Type B pancreatic cell (in vitro differentiated cells): ENCODE data around the gene CDK12. TPM values are rescaled to one million over a fixed set of nuclear protein-coding genes. Genes with fewer than 3 reads are reported as not detected.
"Not testable (repeated sequence)": the region's sequence is repeated elsewhere in the genome, so short reads cannot be mapped to it uniquely, and the experiment has no call there.

ENCODE experiments used
- DNase-seq: peaks from one replicate; pipeline ENCODE4 v3.0.0; 2021; ENCODE audit warnings: mixed read lengths; ENCODE audit not compliant: unreplicated experiment; ENCODE audit errors: extremely low spot score
- H3K27ac Mint-ChIP-seq: 2 replicates; pipeline ENCODE4 v1.8.0; 2021; ENCODE audit warnings: mild to moderate bottlenecking, mixed read lengths
- H3K27me3 Mint-ChIP-seq: 2 replicates; pipeline ENCODE4 v1.8.0; 2021; ENCODE audit warnings: mixed read lengths
- H3K36me3 Mint-ChIP-seq: 2 replicates; pipeline ENCODE4 v1.8.0; 2021; ENCODE audit warnings: mixed read lengths
- H3K4me1 Mint-ChIP-seq: one replicate; pipeline ENCODE4 v1.8.0; 2021; ENCODE audit warnings: mixed read lengths; ENCODE audit not compliant: unreplicated experiment
- H3K4me3 Mint-ChIP-seq: 2 replicates; pipeline ENCODE4 v1.8.0; 2021; ENCODE audit warnings: mild to moderate bottlenecking, mixed read lengths
- H3K9me3 Mint-ChIP-seq: 2 replicates; pipeline ENCODE4 v1.8.0; 2021; ENCODE audit warnings: mixed read lengths
- CTCF ChIP-seq: fragments of 200-600 bp; sonication (generic); conservative IDR thresholded peaks from 2 replicates; pipeline ENCODE4 v1.5.0; 2021; ENCODE audit warnings: antibody characterized with exemption, mild to moderate bottlenecking
- total RNA-seq: library from RNA; stranded (reverse); gene quantifications from 2 replicates; pipeline ENCODE4 v1.2.1, GENCODE V29; 2021; ENCODE audit warnings: low replicate concordance

The CDK12 gene
- total RNA-seq, 1 donor from 2014 or later, result 64.5 TPM

DNA sequence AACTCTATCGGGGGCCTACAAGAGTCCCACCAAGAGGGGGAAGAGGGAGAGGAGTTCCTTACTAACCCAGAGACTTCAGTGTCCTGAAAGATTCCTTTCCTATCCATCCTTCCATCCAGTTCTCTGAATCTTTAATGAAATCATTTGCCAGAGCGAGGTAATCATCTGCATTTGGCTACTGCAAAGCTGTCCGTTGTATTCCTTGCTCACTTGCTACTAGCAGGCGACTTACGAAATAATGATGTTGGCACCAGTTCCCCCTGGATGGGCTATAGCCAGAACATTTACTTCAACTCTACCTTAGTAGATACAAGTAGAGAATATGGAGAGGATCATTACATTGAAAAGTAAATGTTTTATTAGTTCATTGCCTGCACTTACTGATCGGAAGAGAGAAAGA lies 70.0 kb downstream of the CDK12 start:
- H3K36me3 Mint-ChIP-seq, result peaks cover 12% of the 10 kb centered on the region
- no peaks in the 10 kb centered on the region for H3K9me3 Mint-ChIP-seq
- no peaks in the 10 kb centered on the region for H3K27me3 Mint-ChIP-seq
- DNase-seq, result no peak
- TF ChIP-seq CTCF, result no peak
- H3K4me1 Mint-ChIP-seq, result no peaks in the 10 kb centered on the region
- H3K4me3 Mint-ChIP-seq, result no peak overlapping the region
- no peak overlapping the region for H3K27ac Mint-ChIP-seq

GRCh38 chr17:39533891-39534290 lies 72.6 kb downstream of the CDK12 start:
- peaks cover 4% of the 10 kb centered on the region for H3K4me1 Mint-ChIP-seq
- TF ChIP-seq CTCF, result no peak
- peaks cover 8% of the 10 kb centered on the region for H3K36me3 Mint-ChIP-seq
- no peak overlapping the region for H3K27ac Mint-ChIP-seq
- H3K9me3 Mint-ChIP-seq, result no peaks in the 10 kb centered on the region
- DNase-seq, result no peak
- H3K4me3 Mint-ChIP-seq, result no peak overlapping the region
- no peaks in the 10 kb centered on the region for H3K27me3 Mint-ChIP-seq

DNA sequence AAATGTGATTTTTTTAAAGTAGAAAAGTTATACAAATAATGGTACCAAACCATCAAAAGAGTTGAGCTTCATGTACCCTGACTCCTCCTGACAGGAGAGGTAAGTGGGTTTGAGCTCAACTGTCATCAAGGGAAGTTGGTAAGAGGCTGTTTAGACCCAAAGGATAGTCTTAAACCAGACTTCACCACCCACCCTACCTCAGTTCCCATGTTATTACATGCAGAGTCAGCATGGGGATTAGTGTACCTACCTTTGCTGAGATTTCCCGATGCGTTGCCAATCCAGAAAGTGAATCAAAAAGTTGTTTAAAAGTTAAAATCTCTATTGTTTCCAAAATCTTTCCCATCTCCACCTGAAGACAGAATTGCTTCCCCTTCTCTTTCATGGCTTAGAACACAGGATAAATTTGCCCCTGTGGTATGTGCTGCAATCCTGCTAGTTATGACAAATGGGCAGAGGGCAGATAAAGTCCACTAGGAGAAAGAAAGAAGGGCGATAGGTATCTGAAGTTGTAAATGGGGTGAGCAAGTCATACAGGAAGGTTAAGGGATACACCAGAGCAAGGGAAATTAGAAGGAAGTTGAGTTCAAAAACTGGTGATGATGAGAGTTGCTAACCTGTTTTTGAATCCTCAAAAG lies 73.6 kb downstream of the CDK12 start:
- H3K27me3 Mint-ChIP-seq, result no peaks in the 10 kb centered on the region
- peaks cover 8% of the 10 kb centered on the region for H3K36me3 Mint-ChIP-seq
- DNase-seq, result no peak
- peaks cover 4% of the 10 kb centered on the region for H3K4me1 Mint-ChIP-seq
- no peaks in the 10 kb centered on the region for H3K9me3 Mint-ChIP-seq
- no peak overlapping the region for H3K27ac Mint-ChIP-seq
- no peak for TF ChIP-seq CTCF
- H3K4me3 Mint-ChIP-seq, result no peak overlapping the region

DNA sequence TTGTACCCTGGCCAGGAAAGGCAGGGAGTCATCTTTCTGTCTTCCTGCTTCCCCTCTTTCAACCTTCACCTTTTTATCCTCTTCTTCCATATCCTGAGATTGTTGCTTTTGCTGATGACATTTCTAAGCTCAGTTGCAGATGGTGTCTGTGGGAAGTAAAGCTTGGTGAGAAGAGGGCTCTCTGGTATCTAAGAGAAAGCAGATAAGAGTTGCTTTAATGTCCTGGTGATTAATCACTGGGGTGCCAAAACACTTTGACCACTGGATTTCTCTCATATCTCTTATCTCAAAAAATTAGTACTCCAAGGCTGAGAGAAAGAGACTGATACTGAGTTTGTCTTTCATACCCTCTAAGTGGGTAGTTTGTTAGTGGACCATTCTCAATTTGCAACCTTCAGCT lies 75.2 kb downstream of the CDK12 start:
- Mint-ChIP-seq H3K4me1 (peaks cover 4% of the 10 kb centered on the region), H3K27me3 (no peaks in the 10 kb centered on the region), H3K4me3 (no peak overlapping the region), H3K27ac (no peak overlapping the region), H3K36me3 (peaks cover 2% of the 10 kb centered on the region), H3K9me3 (no peaks in the 10 kb centered on the region)
- TF ChIP-seq CTCF, result no peak
- no peak for DNase-seq

DNA sequence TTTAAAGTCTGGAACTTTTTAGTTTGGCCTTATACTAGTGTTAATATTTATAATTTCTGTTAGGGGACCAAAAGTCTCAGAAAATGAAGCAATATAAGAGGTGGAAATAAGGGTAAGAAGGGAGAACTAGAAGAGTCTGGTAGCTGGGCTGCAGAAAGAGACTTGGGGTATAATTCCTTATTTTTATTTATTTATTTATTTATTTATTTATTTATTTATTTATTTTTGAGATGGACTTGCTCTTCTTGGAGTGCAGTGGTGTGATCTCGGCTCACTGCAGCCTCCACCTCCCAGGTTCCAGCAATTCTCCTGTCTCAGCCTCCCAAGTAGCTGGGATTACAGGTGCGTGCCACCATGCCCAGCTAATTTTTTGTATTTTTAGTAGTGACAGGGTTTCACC lies 76.1 kb downstream of the CDK12 start:
- not testable (repeated sequence) for H3K4me3 Mint-ChIP-seq, H3K4me1 Mint-ChIP-seq, H3K36me3 Mint-ChIP-seq, H3K27me3 Mint-ChIP-seq, H3K27ac Mint-ChIP-seq, H3K9me3 Mint-ChIP-seq, DNase-seq

- H3K36me3 Mint-ChIP-seq, result no peaks in the 10 kb centered on the region
- H3K9me3 Mint-ChIP-seq, result no peaks in the 10 kb centered on the region
- TF ChIP-seq CTCF, result no peak
- no peaks in the 10 kb centered on the region for H3K27me3 Mint-ChIP-seq
- H3K27ac Mint-ChIP-seq, result no peak overlapping the region
- no peak overlapping the region for H3K4me3 Mint-ChIP-seq
- peaks cover 4% of the 10 kb centered on the region for H3K4me1 Mint-ChIP-seq
- DNase-seq, result no peak
Observed at GRCh38 chr17:39538866-39539265, 77.6 kb downstream of the CDK12 start.
